Uterus (tissue), 4 donors: ENCODE measurements around the gene SLC47A2. TPM values are rescaled to one million over a fixed set of nuclear protein-coding genes. Genes with fewer than 3 reads are reported as not detected.

Experiments
- DNase-seq, 2 donors: peaks; one replicate each; pipeline ENCODE4 v3.0.0-alpha.2; 2019 to 2020
- H3K27ac ChIP-seq, 2 donors: fragments of 200-600 bp; sonication (generic); 1 replicate in 1 of 2; 2 replicates in 1 of 2; pipeline ENCODE4 v1.5.1; 2016 to 2018
- H3K27me3 ChIP-seq, 2 donors: fragments of 200-600 bp; sonication (generic); one replicate each; pipeline ENCODE4 v1.5.1; 2018 to 2019; ENCODE audit warnings: control low read depth in 1 of 2
- H3K36me3 ChIP-seq, 2 donors: fragments of 200-600 bp; sonication (generic); one replicate each; pipeline ENCODE4 v1.5.1; 2019; ENCODE audit warnings: control low read depth in 1 of 2
- H3K4me1 ChIP-seq, 2 donors: fragments of 200-600 bp; sonication (generic); one replicate each; pipeline ENCODE4 v1.5.1; 2018 to 2019; ENCODE audit warnings: control low read depth in 1 of 2
- H3K4me3 ChIP-seq, 2 donors: fragments of 200-600 bp; sonication (generic); 1 replicate in 1 of 2; 2 replicates in 1 of 2; pipeline ENCODE4 v1.5.1; 2018 to 2019; ENCODE audit warnings: mild to moderate bottlenecking in 1 of 2
- H3K9me3 ChIP-seq, 2 donors: fragments of 200-600 bp; sonication (generic); one replicate each; pipeline ENCODE4 v1.5.1; 2019; ENCODE audit warnings: control low read depth in 1 of 2
- CTCF ChIP-seq, 4 experiments: fragments of 200-600 bp in 2 of 4; fragments of 450-650 bp in 2 of 4; sonication (generic) in 2 of 4; IDR thresholded peaks; one replicate each; pipeline ENCODE4 v1.5.1; 2016 to 2019; ENCODE audit warnings: antibody characterized with exemption in 4 of 4, mild to moderate bottlenecking in 2 of 4, moderate library complexity in 1 of 4
- POLR2A ChIP-seq, 2 donors: fragments of 450-650 bp; IDR thresholded peaks; one replicate each; pipeline ENCODE4 v1.6.1; 2016; ENCODE audit warnings: antibody characterized with exemption in 2 of 2, mild to moderate bottlenecking in 1 of 2, moderate library complexity in 1 of 2
- intact Hi-C: fragments of 100-400 bp; cut with DNase I; formaldehyde crosslinking; loops from one replicate; pipeline ENCODE4 v1.15.1; 2023; ENCODE audit warnings: low total_unique reads
- total RNA-seq, 4 donors: library from RNA; depleted of rRNA in 3 of 4; stranded (reverse); fragments of >200 nt in 3 of 4; gene quantifications; one replicate each; pipeline versions ENCODE4 v1.1.0 to v1.2.4, GENCODE V29; 2014 to 2023
- donor health status: DM: yes; HTN: yes; CAD: no.

The SLC47A2 gene
- total RNA-seq, 4 donors from 2014 or later, result 0.35 TPM; not detected in 3

- TF ChIP-seq CTCF (IDR thresholded peaks at IDR 0.05) (no peak), POLR2A (IDR thresholded peaks at IDR 0.05) (no peak)
These were observed 1.6 kb downstream of the SLC47A2 start for GRCh38 chr17:19714542-19715411.

GRCh38 chr17:19713901-19714361 lies 2.5 kb downstream of the SLC47A2 start:
- H3K36me3 ChIP-seq, result no peaks in the 10 kb centered on the region
- intact Hi-C loops, result no loop called here
- DNase-seq, result no peak
- no peaks in the 10 kb centered on the region for H3K27me3 ChIP-seq
- TF ChIP-seq CTCF (IDR thresholded peaks at IDR 0.05) (no peak), POLR2A (IDR thresholded peaks at IDR 0.05) (no peak)
- H3K27ac ChIP-seq, result no peak overlapping the region
- no peaks in the 10 kb centered on the region for H3K9me3 ChIP-seq
- H3K4me1 ChIP-seq, result no peaks in the 10 kb centered on the region
- no peak overlapping the region for H3K4me3 ChIP-seq

More at GRCh38 chr17:19714542-19715411, 1.6 kb downstream of the SLC47A2 start:
- Histone ChIP-seq H3K36me3 (no peaks in the 10 kb centered on the region), H3K4me3 (no peak overlapping the region), H3K27me3 (no peaks in the 10 kb centered on the region), H3K4me1 (no peaks in the 10 kb centered on the region), H3K9me3 (no peaks in the 10 kb centered on the region), H3K27ac (no peak overlapping the region)
- intact Hi-C loops, result no loop called here
- no peak for DNase-seq

GRCh38 chr17:19713462-19713861 lies 2.9 kb downstream of the SLC47A2 start:
- no peak for DNase-seq
- TF ChIP-seq POLR2A (IDR thresholded peaks at IDR 0.05), result no peak
- TF ChIP-seq CTCF (IDR thresholded peaks at IDR 0.05), result no peak
- no peak overlapping the region for H3K4me3 ChIP-seq
- H3K27me3 ChIP-seq, result no peaks in the 10 kb centered on the region
- intact Hi-C loops, result no loop called here
- no peaks in the 10 kb centered on the region for H3K4me1 ChIP-seq
- H3K9me3 ChIP-seq, result no peaks in the 10 kb centered on the region
- H3K36me3 ChIP-seq, result no peaks in the 10 kb centered on the region
- no peak overlapping the region for H3K27ac ChIP-seq

DNA sequence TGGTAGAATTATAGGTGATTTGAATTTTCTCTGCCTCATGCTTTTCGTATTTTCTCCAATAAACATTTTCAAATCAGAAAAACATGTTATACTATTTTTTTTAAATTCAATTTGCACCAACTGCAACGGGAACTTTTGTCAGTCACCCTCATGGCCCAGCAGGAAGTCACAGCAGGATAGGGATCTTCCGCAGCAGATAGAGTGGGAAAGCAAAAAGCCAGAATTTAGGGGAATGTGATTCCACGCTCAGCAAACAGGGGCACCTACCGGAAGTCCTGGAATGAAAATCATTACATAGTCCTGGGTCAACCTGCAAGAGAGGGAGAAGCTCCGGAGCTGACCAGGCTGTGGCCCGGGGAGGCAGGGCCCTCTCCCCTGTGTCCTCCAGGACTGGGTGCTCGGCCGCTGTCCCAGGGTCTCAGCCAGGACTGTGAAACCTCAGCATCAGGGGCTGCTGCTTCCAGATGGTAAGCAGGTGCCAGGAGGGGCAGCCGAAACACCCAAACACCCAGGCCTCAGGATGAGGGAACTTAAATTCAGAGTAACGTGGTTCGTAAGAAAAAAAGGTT lies 3.9 kb downstream of the SLC47A2 start:
- no peaks in the 10 kb centered on the region for H3K27me3 ChIP-seq
- H3K9me3 ChIP-seq, result no peaks in the 10 kb centered on the region
- TF ChIP-seq POLR2A (IDR thresholded peaks at IDR 0.05) (no peak), CTCF (IDR thresholded peaks at IDR 0.05) (no peak)
- no peak overlapping the region for H3K27ac ChIP-seq
- no peak overlapping the region for H3K4me3 ChIP-seq
- no peaks in the 10 kb centered on the region for H3K36me3 ChIP-seq
- intact Hi-C loops, result no loop called here
- no peak for DNase-seq
- H3K4me1 ChIP-seq, result no peaks in the 10 kb centered on the region

DNA sequence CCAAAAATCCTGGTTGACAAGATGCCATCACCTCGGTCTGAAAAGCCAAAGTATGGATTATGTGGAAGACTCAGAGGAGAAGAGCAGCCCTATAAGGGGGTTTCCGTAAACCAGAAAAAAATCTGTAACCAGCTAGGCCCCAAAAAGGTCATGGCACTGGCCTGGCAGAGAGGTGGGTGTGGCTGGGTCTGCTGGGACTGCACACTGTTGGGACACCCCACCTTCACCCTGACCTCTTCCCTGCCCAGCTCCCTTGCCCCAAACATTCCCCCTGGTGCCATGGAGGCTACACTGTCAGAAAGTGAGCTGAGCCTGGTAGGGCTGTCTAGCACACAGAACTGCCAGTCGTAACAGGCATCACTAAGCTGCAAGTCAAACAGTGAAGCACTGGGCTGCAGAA lies 6.5 kb downstream of the SLC47A2 start:
- TF ChIP-seq POLR2A (IDR thresholded peaks at IDR 0.05) (no peak), CTCF (IDR thresholded peaks at IDR 0.05) (no peak)
- intact Hi-C loops, result no loop called here
- H3K36me3 ChIP-seq, result no peaks in the 10 kb centered on the region
- H3K27me3 ChIP-seq, result no peaks in the 10 kb centered on the region
- no peak for DNase-seq
- no peak overlapping the region for H3K27ac ChIP-seq
- no peaks in the 10 kb centered on the region for H3K4me1 ChIP-seq
- no peaks in the 10 kb centered on the region for H3K9me3 ChIP-seq
- H3K4me3 ChIP-seq, result no peak overlapping the region
